22Rv1 (cell line): ENCODE results near the gene TXK.
A peak's percentile ranks its signal among the peaks of the same experiment; 100 is the strongest.

Source experiments
- H3K27ac ChIP-seq: fragments of 450-650 bp; 2 replicates; pipeline ENCODE4 v1.5.1; 2017
- CTCF ChIP-seq: fragments of 450-650 bp; IDR thresholded peaks from 2 replicates; pipeline ENCODE4 v1.5.1; 2017; ENCODE audit warnings: mild to moderate bottlenecking
- ZFX ChIP-seq: fragments of 450-650 bp; IDR thresholded peaks from 2 replicates; pipeline ENCODE4 v1.6.1; 2017; ENCODE audit warnings: antibody characterized with exemption, borderline replicate concordance

Gene TXK

GRCh38 chr4:48027653-48028052 lies 106.4 kb downstream of the TXK start:
- TF ChIP-seq ZFX: no peak
- no peak for TF ChIP-seq CTCF

DNA sequence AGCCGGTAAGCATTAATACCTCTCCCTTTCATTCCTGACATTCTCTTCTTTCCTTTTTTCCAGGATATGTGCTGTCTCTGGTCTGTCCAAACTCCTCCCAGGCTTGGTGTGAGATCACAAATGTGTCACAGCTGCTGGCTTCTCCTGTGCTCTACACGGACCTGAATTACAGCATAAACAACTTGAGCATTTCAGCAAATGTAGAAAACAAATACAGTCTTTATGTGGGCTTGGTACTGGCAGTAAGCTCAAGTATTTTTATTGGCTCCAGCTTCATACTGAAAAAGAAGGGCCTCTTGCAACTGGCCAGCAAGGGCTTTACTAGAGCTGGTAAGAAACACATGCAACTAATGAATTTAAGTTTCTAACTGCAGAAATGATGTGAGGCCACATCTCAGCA lies 109.0 kb downstream of the TXK start:
- H3K27ac ChIP-seq: no peak overlapping the region
- TF ChIP-seq ZFX: no peak
- no peak for TF ChIP-seq CTCF

More at GRCh38 chr4:48027653-48028052, 106.4 kb downstream of the TXK start:
- H3K27ac ChIP-seq: no peak overlapping the region

GRCh38 chr4:48024522-48024921 lies 109.5 kb downstream of the TXK start:
- no peak overlapping the region for H3K27ac ChIP-seq
- no peak for TF ChIP-seq CTCF
- TF ChIP-seq ZFX: no peak

DNA sequence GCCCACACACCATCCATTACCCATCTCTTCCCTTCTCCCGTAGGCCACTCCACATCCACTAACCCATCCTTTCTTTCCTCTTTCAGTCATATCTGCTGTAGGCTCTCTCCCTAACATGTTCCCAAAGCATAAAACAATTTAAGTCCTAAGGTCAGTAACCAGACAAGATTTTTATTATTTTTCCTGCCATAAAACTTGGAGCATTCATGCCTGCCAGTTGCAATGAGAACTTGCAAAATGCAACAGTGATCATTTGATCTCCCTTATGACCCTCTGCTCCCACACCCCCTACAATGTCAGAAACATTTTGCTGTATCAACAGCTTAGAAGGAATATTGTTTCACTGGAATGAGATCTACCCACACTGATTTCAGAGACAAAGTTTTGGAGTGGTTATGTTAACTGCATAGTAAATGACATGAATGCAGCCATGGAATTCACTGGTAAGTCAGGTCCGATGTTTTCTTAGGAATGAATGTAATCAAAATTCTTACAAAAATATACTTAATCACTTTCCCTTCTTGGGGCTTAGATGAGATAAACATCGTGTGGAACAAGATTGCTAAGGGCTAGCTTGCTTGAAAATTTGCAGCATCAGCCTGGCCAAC lies 111.8 kb downstream of the TXK start:
- H3K27ac ChIP-seq: no peak overlapping the region
- no peak for TF ChIP-seq ZFX
- TF ChIP-seq CTCF: no peak

- H3K27ac ChIP-seq: no peak overlapping the region
- TF ChIP-seq ZFX (no peak), CTCF (no peak)
Measured at GRCh38 chr4:48021100-48021499, 113.0 kb downstream of the TXK start.

GRCh38 chr4:48018112-48018511 lies 115.9 kb downstream of the TXK start:
- H3K27ac ChIP-seq: no peak overlapping the region
- TF ChIP-seq ZFX (no peak), CTCF (no peak)

- peak overlapping the region; percentile 43 for H3K27ac ChIP-seq
- TF ChIP-seq CTCF (no peak), ZFX (no peak)
Measured at GRCh38 chr4:48017108-48017571, 116.9 kb downstream of the TXK start.
